Measurements from ENCODE around the gene TRAM2.

GRCh38 chr6:52531834-52532233, 45.0 kb downstream of the TRAM2 start:
- no peak for TF ChIP-seq CTCF (conservative IDR thresholded peaks at IDR 0.05; ENCODE audit: low read length)
- TF ChIP-seq EZH2phosphoT487 (IDR thresholded peaks at IDR 0.05; ENCODE audit: borderline replicate concordance), result no peak
